Body of pancreas (tissue), 4 donors: ENCODE results near the gene MYLIP.

Experiments used
- CTCF ChIP-seq, 7 experiments: fragments of 450-650 bp in 4 of 7; fragments of 200-600 bp in 3 of 7; sonication (generic) in 3 of 7; IDR thresholded peaks; one replicate each; pipeline ENCODE4 v1.5.1; 2016 to 2019; ENCODE audit warnings: antibody characterized with exemption in 7 of 7
- POLR2A ChIP-seq, 3 donors: fragments of 450-650 bp; IDR thresholded peaks; one replicate each; pipeline ENCODE4 v1.6.1; 2016; ENCODE audit warnings: antibody characterized with exemption in 3 of 3, mild to moderate bottlenecking in 2 of 3

DNA sequence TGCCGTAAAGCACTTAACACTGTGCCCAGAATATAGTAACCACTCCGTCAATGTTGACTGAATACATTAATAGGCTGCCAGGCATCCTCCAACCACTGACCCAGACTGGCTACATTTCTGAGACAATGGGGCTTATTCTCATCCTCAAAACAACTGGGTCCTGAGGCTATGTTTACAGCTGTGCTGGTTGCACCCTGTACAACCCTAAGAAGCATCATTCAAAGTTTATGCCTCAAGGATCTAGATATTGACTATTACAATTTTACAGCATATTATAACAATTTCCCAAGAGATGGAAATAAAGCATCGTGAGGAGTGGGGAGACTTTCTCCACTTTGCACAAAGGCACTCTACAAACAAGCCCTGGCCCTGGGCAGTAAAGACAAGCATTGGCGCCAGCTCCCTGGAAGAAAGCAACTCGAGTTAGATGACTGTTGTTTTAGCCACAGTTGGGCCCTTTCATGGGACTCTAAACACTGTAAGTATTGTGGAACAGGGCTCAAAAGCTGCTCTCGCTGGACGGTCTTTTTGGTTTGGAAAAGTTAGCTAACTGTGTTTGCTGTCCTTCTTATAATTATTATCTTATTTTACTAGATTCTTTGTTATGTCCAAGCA is 30.2 kb downstream of the MYLIP start:
- TF ChIP-seq CTCF (IDR thresholded peaks at IDR 0.05): no peak
- TF ChIP-seq POLR2A (IDR thresholded peaks at IDR 0.05): no peak
